ENCODE measurements around the gene PIP4K2C. TPM values are rescaled to one million over a fixed set of nuclear protein-coding genes. Genes with fewer than 3 reads are reported as not detected.
"Not testable (repeated sequence)": the region's sequence is repeated elsewhere in the genome, so short reads cannot be mapped to it uniquely, and the experiment has no call there.

PIP4K2C gene
- total RNA-seq, 2 experiments from 2014 or later = 21.4 to 22.2 TPM

DNA sequence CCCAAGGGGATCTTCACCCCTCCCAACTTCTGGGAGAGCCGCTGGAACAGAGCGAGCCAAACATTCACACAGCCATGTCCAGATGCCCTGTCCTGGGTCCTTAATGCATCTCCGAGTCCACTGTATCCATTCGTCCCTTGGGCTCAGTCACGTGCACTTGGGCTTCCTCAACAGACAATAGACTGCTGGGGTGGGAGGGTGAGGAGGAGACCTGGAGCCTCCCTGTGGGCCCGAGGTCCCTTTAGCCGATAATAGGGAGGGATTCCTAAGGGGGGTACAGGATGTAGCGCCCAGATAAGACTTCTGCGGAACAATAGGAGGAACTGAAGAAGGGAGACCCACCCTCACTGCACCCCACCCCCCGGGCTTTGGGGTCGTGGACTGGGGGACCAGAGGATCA, 26.9 kb downstream of the PIP4K2C start:
- Mint-ChIP-seq H3K4me3 (no peak overlapping the region), H3K27me3 (peaks cover 97% of the 10 kb centered on the region), H3K36me3 (no peaks in the 10 kb centered on the region), H3K9me3 (ENCODE audit: low read depth) (no peaks in the 10 kb centered on the region), H3K27ac (no peak overlapping the region), H3K4me1 (peaks cover 29% of the 10 kb centered on the region)
- ATAC-seq (no peak), DNase-seq (no peak)
- CTCF ChIA-PET = interaction anchor here (10.7 kb wide), 1 partner anchor 35 kb away, joined by 148 read pairs; no protein-coding TSS in a partner anchor

DNA sequence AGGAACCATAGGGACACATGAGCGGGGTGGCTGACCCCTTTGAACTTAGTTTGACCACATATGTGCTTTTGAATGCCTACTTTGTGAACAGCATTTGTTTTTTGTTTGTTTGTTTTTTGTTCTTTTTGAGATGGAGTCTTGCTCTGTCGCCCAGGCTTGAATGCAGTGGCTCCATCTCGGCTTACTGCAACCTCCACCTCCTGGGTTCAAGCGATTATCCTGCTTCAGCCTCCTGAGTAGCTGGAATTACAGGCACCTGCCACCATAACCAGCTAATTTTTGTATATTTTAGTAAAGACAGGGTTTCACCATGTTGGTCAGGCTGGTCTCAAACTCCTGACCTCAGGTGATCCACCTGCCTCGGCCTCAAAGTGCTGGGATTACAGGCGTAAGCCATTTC, 27.4 kb downstream of the PIP4K2C start:
- peaks cover 97% of the 10 kb centered on the region for H3K27me3 Mint-ChIP-seq
- not testable (repeated sequence) for H3K4me3 Mint-ChIP-seq; H3K9me3 Mint-ChIP-seq (ENCODE audit: low read depth); H3K36me3 Mint-ChIP-seq; DNase-seq; ATAC-seq; H3K27ac Mint-ChIP-seq
- CTCF ChIA-PET = interaction anchor here (10.7 kb wide), 1 partner anchor 36 kb away, joined by 148 read pairs; no protein-coding TSS in a partner anchor
- H3K4me1 Mint-ChIP-seq = peaks cover 29% of the 10 kb centered on the region

DNA sequence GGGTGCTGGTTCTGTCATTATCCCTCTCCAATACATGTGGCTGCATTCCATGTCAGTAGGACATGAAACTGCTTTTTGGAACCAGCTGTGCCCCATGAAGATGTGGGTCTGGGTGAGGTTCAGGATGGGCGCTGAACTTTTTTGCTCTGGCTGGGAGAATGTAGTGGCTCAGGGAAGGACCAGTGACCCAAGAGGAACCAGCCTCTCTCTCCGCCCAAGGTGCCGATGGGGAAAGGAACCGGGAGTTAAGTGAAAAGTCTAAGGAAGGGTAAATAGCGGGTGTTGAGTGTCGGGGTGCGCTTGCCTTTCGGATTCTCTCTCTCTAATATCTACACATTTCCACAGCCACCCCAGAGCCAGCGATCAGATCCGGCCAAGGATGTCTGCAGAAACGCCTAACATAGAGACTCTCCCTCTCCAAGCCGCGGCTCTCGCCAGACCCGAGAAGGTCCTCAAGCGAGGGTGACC, 28.0 kb downstream of the PIP4K2C start:
- Mint-ChIP-seq H3K27me3 (peaks cover 98% of the 10 kb centered on the region), H3K36me3 (no peaks in the 10 kb centered on the region), H3K9me3 (ENCODE audit: low read depth) (no peaks in the 10 kb centered on the region), H3K4me1 (peaks cover 28% of the 10 kb centered on the region), H3K4me3 (no peak overlapping the region), H3K27ac (no peak overlapping the region)
- CTCF ChIA-PET = interaction anchor here (0.9 to 10.7 kb wide), 8 partner anchors 10 to 160 kb away, joined by 3 to 148 read pairs (median 7); partner anchors contain the start of genes B4GALNT1 and GLI1
- DNase-seq = no peak
- no peak for ATAC-seq

DNA sequence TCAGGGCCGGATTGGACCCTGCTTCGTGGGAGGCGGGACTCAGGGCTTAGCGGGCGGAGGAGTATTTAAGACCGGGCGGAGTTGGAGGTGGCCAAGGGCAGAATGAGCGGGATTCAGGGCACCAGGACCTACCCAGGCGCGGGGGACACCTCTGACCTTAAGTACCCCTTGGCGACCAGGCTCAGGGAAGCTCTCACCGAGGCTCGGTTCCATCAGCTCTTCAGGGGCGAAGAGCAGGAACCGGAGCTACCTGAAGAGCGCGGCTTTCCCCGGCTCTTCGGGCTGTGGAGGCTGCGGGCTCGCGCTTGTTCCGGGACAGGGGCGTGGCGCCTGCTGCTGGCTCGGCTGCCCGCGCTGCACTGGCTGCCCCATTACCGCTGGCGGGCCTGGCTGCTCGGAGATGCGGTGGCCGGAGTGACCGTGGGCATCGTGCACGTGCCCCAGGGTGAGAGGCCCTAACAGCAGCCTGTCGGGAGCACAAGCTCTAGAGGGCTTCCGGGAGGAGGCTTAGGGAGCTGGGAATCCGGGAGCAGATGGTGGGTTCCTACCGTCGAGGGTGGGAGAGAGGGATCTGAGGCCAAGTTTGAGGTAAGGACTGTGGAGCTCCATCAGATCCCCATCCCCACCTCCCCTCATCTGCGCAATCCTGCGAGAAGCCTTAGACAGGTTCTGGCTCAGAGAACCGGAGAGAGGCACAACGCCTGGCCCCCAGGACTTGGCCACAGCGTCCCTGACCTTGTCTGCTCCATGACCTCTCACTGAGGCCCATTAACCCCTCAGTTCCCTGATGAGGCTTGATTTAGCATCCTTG, 28.6 kb downstream of the PIP4K2C start:
- peaks cover 97% of the 10 kb centered on the region for H3K27me3 Mint-ChIP-seq
- H3K27ac Mint-ChIP-seq = no peak overlapping the region
- DNase-seq = no peak
- no peak overlapping the region for H3K4me3 Mint-ChIP-seq
- H3K9me3 Mint-ChIP-seq (ENCODE audit: low read depth) = no peaks in the 10 kb centered on the region
- ATAC-seq = no peak
- peaks cover 24% of the 10 kb centered on the region for H3K4me1 Mint-ChIP-seq
- CTCF ChIA-PET = interaction anchor here (0.9 to 10.7 kb wide), 14 partner anchors 10 to 160 kb away, joined by 3 to 148 read pairs (median 6); partner anchors contain the start of genes B4GALNT1 and GLI1
- no peaks in the 10 kb centered on the region for H3K36me3 Mint-ChIP-seq

DNA sequence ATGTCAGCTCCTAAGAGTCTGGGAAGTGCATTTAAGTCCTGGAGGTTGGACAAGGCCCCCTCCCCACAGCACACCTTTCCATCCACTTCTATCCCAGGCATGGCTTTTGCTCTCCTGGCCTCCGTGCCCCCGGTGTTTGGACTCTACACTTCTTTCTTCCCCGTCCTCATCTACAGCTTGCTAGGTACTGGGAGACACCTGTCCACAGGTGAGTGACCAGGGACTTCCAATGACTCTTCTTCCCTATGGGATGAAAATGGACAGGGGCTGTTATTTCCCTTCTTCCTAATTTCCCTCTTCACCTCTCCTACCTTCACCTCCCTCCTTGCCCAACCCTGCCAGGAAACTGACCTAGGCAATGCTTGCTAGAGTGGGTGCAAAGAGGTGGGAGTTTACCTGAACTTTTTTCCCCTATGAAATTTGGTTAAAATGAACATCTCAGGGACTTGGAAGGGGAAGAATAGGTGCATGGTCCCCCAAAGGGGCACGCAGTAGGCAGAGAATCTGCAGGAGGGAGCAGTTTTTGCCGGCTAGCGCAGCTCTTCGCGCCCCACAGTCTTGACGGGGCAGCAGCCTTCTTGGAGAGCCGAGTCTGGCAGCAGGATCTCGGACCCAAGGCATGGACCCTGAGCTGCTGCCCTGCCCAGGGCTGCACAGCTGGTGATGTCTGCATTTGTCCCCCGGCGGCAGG, 29.4 kb downstream of the PIP4K2C start:
- Mint-ChIP-seq H3K36me3 (no peaks in the 10 kb centered on the region), H3K4me3 (peak overlapping the region; percentile 54), H3K9me3 (ENCODE audit: low read depth) (no peaks in the 10 kb centered on the region), H3K27me3 (peaks cover 98% of the 10 kb centered on the region), H3K4me1 (peaks cover 24% of the 10 kb centered on the region), H3K27ac (no peak overlapping the region)
- DNase-seq (no peak), ATAC-seq (no peak)
- CTCF ChIA-PET = interaction anchor here (0.8 to 10.7 kb wide), 22 partner anchors 9 to 161 kb away, joined by 3 to 148 read pairs (median 6); partner anchors contain the start of genes ARHGEF25, B4GALNT1, DCTN2 and DTX3

DNA sequence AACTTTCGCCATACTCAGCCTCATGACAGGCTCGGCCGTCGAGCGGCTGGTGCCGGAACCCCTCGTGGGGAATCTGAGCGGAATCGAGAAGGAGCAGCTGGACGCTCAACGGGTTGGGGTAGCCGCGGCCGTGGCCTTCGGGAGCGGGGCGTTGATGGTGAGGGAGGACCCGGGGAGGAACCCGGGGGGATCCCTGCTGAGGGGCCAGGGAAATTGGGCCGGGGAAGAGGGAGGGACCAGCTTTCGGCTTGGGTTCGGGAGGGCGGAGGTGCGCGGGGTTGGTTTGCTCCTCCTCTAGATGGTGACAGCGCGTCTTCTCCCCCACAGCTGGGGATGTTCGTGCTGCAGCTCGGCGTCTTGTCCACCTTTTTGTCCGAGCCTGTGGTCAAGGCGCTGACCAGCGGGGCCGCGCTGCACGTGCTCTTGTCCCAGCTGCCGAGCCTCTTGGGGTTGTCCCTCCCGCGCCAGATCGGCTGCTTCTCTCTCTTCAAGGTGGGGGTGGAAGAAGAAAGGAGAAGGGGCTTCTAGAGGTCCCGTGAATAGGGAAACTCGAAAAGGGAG, 30.0 kb downstream of the PIP4K2C start:
- no peak overlapping the region for H3K27ac Mint-ChIP-seq
- peaks cover 98% of the 10 kb centered on the region for H3K27me3 Mint-ChIP-seq
- H3K4me1 Mint-ChIP-seq = peaks cover 24% of the 10 kb centered on the region
- peak; percentile 21 for ATAC-seq
- DNase-seq = no peak
- CTCF ChIA-PET = interaction anchor here (0.8 to 10.7 kb wide), 19 partner anchors 9 to 162 kb away, joined by 3 to 148 read pairs (median 6); partner anchors contain the start of genes ARHGEF25, B4GALNT1, DCTN2 and DTX3
- peak overlapping the region; percentile 54 for H3K4me3 Mint-ChIP-seq
- H3K36me3 Mint-ChIP-seq = no peaks in the 10 kb centered on the region
- H3K9me3 Mint-ChIP-seq (ENCODE audit: low read depth) = no peaks in the 10 kb centered on the region

DNA sequence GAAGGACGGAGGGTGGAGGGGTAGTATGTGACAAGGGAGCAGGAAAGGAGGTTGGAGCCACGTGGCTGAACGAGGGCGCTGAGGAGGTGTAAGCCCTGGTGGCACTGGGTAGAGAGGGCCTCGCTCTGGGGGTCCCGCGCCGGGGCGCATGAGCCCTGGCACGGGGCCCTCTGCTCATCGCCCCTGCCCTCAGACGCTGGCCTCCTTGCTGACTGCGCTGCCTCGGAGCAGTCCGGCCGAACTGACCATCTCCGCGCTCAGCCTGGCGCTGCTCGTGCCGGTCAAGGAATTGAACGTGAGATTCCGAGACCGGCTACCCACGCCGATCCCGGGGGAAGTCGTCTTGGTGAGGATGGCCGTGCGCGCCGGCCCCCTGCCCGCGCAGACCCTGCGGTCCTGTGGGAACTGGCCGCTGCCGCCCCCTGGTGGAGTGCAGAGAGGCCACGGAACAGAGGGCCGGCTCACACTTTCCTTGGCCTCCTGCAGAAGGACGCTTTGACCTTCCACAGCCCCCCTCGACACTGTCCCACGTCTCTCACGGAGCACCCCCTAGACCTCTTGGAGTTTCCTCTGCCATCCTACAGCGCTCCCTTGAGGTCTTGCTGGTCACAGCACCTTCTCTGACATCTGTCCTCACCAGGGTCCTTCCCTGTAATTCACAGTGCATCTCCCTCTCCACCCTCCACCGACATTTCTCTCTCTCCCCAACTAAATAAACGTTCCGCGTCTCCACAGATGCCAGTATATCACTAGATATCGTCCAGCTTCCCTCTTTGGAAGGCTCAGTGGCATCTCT, 30.7 kb downstream of the PIP4K2C start:
- H3K4me1 Mint-ChIP-seq = peaks cover 24% of the 10 kb centered on the region
- ATAC-seq (peak; percentile 83), DNase-seq (peak; percentile 59)
- CTCF ChIA-PET = interaction anchor here (0.8 to 10.7 kb wide), 23 partner anchors 9 to 163 kb away, joined by 3 to 148 read pairs (median 6); partner anchors contain the start of genes ARHGEF25, B4GALNT1, DCTN2 and DTX3
- peak overlapping the region; percentile 54 for H3K4me3 Mint-ChIP-seq
- H3K27ac Mint-ChIP-seq = no peak overlapping the region
- H3K27me3 Mint-ChIP-seq = peaks cover 98% of the 10 kb centered on the region
- H3K9me3 Mint-ChIP-seq (ENCODE audit: low read depth) = no peaks in the 10 kb centered on the region
- no peaks in the 10 kb centered on the region for H3K36me3 Mint-ChIP-seq

DNA sequence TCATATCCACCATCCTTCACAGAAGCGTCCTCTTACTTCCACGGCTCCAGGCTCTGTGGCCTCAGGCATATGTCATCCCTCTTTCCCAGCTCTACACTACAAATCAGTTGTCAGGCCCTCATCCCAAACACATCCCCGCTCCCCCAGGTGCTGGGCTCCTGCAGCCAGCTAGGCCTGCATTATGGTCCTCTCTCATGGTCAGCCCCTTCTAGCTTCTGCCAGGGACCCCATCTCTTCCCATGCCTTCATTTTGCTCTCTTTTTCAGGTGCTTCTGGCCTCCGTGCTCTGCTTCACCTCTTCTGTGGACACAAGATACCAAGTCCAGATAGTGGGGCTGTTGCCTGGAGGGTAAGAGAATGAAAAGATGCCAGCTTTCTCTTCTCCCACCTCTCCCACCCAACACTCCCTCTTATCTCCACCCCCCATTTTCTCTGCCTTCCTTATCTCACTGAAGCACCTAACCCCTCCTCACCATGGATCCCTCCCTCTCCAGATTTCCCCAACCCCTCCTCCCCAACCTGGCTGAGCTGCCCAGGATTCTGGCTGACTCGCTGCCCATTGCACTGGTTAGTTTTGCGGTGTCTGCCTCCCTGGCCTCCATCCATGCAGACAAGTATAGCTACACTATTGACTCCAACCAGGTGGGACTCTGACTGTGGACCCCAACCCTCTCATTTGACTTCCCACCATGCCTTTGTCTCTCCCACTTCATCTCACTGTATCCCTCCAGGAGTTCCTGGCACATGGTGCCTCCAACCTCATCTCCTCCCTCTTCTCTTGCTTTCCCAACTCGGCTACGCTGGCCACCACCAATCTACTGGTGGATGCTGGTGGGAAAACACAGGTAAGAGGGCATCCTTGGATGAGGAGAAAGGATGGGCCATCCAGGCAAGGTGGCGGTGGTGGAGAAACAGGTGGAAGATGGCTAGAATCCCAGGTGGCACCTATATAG, 31.6 kb downstream of the PIP4K2C start:
- CTCF ChIA-PET = interaction anchor here (0.7 to 10.7 kb wide), 10 partner anchors 10 to 164 kb away, joined by 3 to 148 read pairs (median 3); partner anchors contain the start of genes B4GALNT1, GLI1 and OS9
- no peak for ATAC-seq
- Mint-ChIP-seq H3K27ac (no peak overlapping the region), H3K36me3 (no peaks in the 10 kb centered on the region), H3K4me3 (no peak overlapping the region), H3K27me3 (peaks cover 95% of the 10 kb centered on the region), H3K9me3 (ENCODE audit: low read depth) (no peaks in the 10 kb centered on the region), H3K4me1 (peaks cover 30% of the 10 kb centered on the region)
- no peak for DNase-seq

DNA sequence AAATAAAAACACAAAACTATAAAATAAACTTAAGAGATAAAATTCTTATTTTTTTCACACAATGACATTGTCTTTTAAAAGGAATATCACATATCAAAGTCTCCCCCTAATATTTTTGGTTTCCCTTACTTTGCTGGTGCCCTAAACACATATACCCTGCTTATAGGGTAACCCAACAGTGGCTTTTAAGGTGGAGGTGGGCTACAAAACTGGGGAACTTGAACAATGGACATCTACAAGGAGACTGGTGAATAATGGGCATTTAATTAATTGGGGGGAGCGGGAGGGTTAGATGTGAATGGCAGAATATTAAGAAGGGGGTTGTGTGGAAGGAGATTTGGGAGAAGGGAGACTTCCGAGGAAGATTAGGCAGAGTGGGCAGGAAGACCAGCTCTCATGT, 32.4 kb downstream of the PIP4K2C start:
- DNase-seq (no peak), ATAC-seq (no peak)
- no peak overlapping the region for H3K27ac Mint-ChIP-seq
- CTCF ChIA-PET = interaction anchor here (1.3 to 10.7 kb wide), 5 partner anchors 9 to 165 kb away, joined by 6 to 148 read pairs (median 13); partner anchors contain the start of genes B4GALNT1 and GLI1
- no peaks in the 10 kb centered on the region for H3K36me3 Mint-ChIP-seq
- peaks cover 33% of the 10 kb centered on the region for H3K4me1 Mint-ChIP-seq
- no peaks in the 10 kb centered on the region for H3K9me3 Mint-ChIP-seq (ENCODE audit: low read depth)
- no peak overlapping the region for H3K4me3 Mint-ChIP-seq
- H3K27me3 Mint-ChIP-seq = peaks cover 94% of the 10 kb centered on the region

DNA sequence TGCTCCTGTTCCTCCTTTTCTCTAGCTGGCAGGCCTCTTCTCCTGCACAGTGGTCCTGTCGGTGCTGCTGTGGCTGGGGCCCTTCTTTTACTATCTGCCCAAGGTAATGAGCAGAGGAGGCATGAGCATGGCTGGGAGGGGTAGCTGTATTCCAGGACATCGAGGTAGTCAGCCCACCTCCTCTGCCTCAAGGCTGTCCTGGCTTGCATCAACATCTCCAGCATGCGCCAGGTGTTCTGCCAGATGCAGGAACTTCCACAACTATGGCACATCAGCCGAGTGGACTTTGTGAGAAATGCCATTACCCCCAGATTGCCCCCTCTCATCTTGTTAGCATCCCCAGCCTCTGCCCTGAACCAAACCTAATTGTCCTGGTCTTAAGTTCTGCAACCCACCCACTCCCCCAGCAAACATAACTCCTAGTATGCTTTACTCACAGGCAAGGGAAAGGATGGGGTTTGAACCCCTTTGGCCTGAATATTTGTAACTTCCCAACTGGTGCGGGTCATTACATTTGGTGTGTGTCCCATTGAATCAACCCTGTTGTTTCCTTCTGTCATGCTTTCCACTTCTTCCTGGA, 32.9 kb downstream of the PIP4K2C start:
- no peak overlapping the region for H3K27ac Mint-ChIP-seq
- no peaks in the 10 kb centered on the region for H3K36me3 Mint-ChIP-seq
- DNase-seq (no peak), ATAC-seq (no peak)
- H3K4me3 Mint-ChIP-seq = no peak overlapping the region
- CTCF ChIA-PET = interaction anchor here (1.3 to 5.5 kb wide), 5 partner anchors 8 to 165 kb away, joined by 3 to 46 read pairs (median 9); partner anchors contain the start of genes B4GALNT1 and GLI1
- H3K27me3 Mint-ChIP-seq = peaks cover 94% of the 10 kb centered on the region
- peaks cover 33% of the 10 kb centered on the region for H3K4me1 Mint-ChIP-seq
- H3K9me3 Mint-ChIP-seq (ENCODE audit: low read depth) = no peaks in the 10 kb centered on the region

Data from activated CD8-positive, alpha-beta memory T cell treated with anti-CD3 and anti-CD28 coated beads, Interleukin-2, amount 10 ng/mL, durations not matched to agents 7 days and 5 days (primary cell).